Activated T-cell treated with anti-CD3 and anti-CD28 coated beads, Interleukin-2, amount 50 U/mL, for 4 hours (primary cell): Measurements from ENCODE around the gene GGACT. TPM values are rescaled to one million over a fixed set of nuclear protein-coding genes. Genes with fewer than 3 reads are reported as not detected.

ENCODE experiments used
- ATAC-seq, 2 donors: fragments of 200-7000 bp; cut with Tn5 transposase; one replicate each; pipeline ENCODE4 v1.10.0; 2021
- DNase-seq: peaks from one replicate; pipeline ENCODE4 v3.0.0-alpha.2; 2020
- H3K27me3 Mint-ChIP-seq: one replicate; pipeline ENCODE4 v1.8.0; 2021; ENCODE audit warnings: low read depth, mixed read lengths
- H3K36me3 Mint-ChIP-seq: one replicate; pipeline ENCODE4 v1.8.0; 2022; ENCODE audit warnings: mixed read lengths; ENCODE audit not compliant: insufficient read depth
- H3K4me1 Mint-ChIP-seq: one replicate; pipeline ENCODE4 v1.8.0; 2021; ENCODE audit warnings: low read depth, mixed read lengths
- H3K4me3 Mint-ChIP-seq: one replicate; pipeline ENCODE4 v1.8.0; 2021; ENCODE audit warnings: mild to moderate bottlenecking, moderate library complexity, mixed read lengths
- H3K9me3 Mint-ChIP-seq: one replicate; pipeline ENCODE4 v1.8.0; 2021; ENCODE audit warnings: mixed read lengths
- total RNA-seq, 3 donors: library from RNA; stranded (reverse); gene quantifications; one replicate each; pipeline ENCODE4 v1.2.1, GENCODE V29; 2021

GGACT gene
- total RNA-seq, 3 donors from 2014 or later: 2.9 to 4.1 (median 3.9) TPM

DNA sequence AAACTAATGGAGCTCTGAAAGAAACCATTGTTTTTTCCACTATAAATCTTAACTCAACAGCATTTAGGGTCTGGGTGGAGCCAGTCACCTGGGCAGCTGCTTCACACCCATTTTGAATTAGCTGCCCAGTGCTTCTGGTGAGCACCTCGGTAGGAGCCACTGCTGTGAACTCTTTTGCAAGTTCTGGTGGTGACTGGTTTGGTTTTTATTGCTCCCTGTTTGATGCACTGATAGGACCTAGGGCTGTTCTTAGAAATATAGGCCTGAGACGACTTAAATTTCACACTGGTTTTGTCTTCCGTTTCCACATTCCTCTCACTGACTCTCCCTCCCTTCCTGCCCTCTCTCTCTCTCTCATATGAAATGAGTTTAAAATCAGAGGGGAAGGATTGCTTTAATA lies 103.9 kb downstream of the GGACT start:
- Mint-ChIP-seq H3K9me3 (no peaks in the 10 kb centered on the region), H3K4me1 (peaks cover 22% of the 10 kb centered on the region), H3K4me3 (no peak overlapping the region), H3K27me3 (no peaks in the 10 kb centered on the region), H3K36me3 (no peaks in the 10 kb centered on the region)
- no peak for ATAC-seq
- no peak for DNase-seq

DNA sequence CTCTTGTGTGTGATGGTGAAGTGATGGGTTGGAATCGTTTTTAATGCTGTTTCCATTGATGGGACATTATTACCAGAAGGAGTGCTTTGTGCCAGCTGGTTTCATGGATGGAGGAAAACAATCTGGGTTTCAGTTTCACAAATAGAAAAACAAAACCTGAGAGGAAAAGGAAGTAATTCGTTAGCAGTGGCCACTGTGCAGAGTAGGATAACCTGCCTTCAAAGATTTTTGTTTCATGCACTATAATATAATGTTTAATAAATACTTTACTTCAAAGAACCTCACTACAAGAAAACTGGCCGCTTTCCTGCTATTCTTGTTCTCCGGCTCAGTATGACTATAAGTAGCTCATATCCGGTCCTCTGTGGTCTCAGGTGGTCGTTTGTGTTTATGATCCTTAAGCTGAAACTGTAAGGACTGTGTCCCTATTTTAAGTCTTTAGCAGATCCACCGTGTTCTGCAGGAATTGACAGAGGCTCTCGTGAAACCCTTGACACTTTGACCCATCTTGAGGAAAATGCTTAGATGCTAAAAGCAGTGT lies 104.7 kb downstream of the GGACT start:
- Mint-ChIP-seq H3K4me1 (peaks cover 22% of the 10 kb centered on the region), H3K36me3 (no peaks in the 10 kb centered on the region), H3K9me3 (no peaks in the 10 kb centered on the region), H3K27me3 (no peaks in the 10 kb centered on the region), H3K4me3 (no peak overlapping the region)
- ATAC-seq: no peak
- no peak for DNase-seq

DNA sequence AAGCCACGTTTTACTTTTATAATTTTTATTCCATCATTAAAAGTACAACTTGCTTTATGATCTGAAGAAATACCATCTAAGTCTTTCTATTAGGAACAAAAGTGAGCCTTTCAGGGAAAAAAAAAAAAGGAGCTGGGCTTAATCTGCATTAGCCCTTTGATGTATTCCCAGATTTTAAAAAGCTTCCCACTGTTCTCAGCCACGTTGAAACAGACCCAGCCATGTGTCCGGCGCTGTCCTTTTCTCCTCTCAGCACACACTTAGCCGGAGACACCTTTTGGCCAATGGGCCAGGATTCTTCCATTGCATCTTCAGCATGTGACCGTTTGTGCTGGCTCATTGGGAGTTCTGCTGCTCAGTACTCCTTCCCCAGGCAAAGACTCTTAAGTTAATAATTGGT lies 105.5 kb downstream of the GGACT start:
- Mint-ChIP-seq H3K4me3 (no peak overlapping the region), H3K9me3 (no peaks in the 10 kb centered on the region), H3K36me3 (no peaks in the 10 kb centered on the region), H3K27me3 (no peaks in the 10 kb centered on the region), H3K4me1 (peaks cover 22% of the 10 kb centered on the region)
- ATAC-seq (no peak), DNase-seq (no peak)

DNA sequence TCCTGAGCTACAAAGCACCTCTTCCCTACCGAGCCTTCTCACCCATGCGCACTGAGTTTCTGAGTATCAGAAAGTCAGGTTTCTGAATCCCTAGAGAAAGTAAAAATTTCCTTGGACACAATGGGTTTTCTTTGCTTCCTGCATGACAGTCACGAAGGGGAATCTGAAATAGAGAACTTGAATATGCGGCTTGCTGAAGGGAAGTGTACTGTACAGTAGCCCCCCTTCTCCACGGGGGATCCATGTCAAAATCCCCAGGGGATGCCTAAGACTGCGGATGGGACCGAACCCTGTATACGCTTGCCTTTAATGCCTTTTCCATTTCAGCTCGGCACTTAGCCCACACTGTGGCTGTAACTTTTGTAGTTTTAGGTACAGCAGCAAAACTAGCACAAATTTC lies 107.9 kb downstream of the GGACT start:
- DNase-seq (no peak), ATAC-seq (no peak)

More for the DNA sequence above, 107.9 kb downstream of the GGACT start:
- no peaks in the 10 kb centered on the region for H3K9me3 Mint-ChIP-seq
- H3K36me3 Mint-ChIP-seq: no peaks in the 10 kb centered on the region
- peaks cover 22% of the 10 kb centered on the region for H3K4me1 Mint-ChIP-seq
- H3K27me3 Mint-ChIP-seq: no peaks in the 10 kb centered on the region
- no peak overlapping the region for H3K4me3 Mint-ChIP-seq

Other genes with a start within 250 kb of the GGACT start
- 10 to 100 TPM in 2 of 3 donors, 1 to 10 TPM in 1; 8.6 to 13.8 (median 11.7) TPM for gene TMTC4, start 86.0 kb upstream of the GGACT start, total RNA-seq